GM19043 (cell line): ENCODE data around the gene LURAP1L.

ENCODE experiments used
- ATAC-seq: cut with Tn5 transposase; IDR thresholded peaks from one replicate; pipeline ENCODE4 v1.9.1; 2021; ENCODE audit warnings: low read depth; ENCODE audit not compliant: unreplicated experiment

Gene LURAP1L

DNA sequence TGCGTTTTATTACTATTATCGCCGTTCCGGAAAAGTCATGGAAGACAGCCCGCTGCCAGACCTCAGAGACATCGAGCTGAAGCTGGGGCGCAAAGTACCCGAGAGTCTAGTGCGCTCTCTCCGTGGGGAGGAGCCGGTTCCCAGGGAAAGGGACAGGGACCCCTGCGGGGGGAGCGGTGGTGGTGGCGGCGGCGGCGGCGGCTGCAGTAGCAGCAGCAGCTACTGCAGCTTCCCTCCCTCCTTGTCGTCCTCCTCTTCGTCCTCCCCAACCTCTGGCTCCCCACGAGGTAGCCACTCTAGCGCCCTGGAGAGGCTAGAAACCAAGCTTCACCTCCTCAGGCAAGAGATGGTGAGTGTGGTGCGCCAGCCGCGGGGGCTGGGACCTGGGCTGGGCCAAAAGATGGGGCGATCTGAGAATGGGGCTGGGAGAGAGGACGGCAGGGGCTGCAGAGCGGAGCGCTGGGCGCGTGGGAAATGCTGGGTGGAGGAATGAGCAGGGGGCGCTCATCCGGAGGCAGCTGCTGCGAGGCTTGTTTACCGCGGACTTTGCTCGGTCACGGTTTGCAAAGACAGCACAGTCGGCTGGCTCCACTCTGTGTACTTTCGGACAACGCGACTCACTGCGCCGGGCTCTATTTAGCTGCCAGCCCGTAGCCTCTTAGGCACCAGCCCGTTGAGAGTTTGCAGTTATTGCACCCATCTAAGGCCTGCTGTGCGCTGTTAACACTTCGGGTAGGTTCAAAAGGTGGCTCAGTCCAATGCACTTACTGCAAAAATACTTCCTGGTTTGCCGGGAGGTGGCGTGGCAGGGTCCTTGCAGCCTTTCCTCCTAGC, 1.1 kb downstream of the LURAP1L start:
- ATAC-seq, result peak; percentile 82

- ATAC-seq, result no peak
These were observed 1.8 kb downstream of the LURAP1L start for GRCh38 chr9:12776513-12777055.

- no peak for ATAC-seq
These were observed 2.6 kb downstream of the LURAP1L start for GRCh38 chr9:12777121-12778022.

- ATAC-seq, result no peak
These were observed 3.6 kb downstream of the LURAP1L start for GRCh38 chr9:12778389-12778788.

GRCh38 chr9:12781226-12781733, 6.5 kb downstream of the LURAP1L start:
- ATAC-seq, result no peak

- no peak for ATAC-seq
These were observed 9.1 kb downstream of the LURAP1L start for GRCh38 chr9:12783767-12784460.

DNA sequence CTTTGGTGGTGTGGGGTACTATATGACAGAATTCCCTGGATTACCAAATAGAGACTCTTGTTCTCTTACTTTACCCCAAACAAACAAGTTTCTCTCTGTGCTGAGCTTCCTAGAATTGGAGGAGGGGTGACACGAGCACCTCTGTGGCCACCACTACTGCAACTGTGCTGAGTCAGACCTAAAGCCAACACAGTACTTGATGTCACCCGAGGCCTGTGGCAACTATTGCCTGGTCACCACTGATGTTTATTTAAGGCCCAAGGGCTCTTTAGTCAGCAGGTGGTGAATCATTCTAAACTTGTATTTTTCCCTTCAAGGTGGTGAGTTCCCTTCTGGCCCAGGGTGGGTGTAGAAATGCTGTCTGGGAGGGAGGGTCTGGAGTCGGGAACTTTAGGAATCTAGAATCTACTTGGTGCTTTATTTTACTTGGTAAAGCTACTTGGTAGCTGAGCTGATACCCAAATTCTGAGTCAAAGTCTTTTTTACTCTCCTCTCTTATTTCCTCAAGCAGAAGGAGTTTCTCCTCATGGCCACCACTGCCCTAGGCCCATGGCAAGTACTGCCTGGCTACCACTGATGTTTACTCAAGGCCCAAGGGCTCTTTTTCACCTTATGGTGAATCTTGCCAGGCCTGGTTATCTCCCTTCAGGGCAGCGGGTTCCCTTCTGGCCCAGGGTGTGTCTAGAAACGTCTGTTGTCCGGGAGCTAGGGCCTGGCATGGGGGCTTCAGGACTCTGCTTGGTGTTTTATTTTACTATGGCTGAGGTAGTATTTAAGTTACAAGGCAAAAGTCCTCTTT, 9.8 kb downstream of the LURAP1L start:
- ATAC-seq, result no peak

DNA sequence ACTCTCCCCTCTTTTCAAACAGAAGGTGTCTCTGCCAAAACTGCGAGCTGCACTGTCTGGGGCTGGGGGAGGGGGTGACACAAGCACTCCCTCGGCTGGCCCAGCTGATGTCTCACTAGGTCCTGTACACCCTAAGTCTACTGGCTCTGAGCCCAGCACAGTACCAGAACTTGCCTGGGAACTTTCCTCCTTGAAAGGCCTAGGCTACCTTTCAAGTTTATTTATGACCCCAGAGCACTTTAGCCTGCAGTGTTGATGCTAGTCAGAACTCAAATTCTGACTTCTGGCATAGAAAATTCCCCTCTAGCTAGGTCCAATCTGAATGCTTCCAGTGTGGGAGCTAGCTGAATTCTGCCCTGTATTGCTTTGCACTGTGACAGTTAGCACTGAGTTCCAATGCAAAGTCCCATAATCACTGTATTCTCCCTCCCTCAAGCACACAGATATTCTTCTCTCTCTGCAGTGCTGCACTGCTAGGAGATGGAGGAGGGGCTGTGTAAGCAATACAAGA, 10.5 kb downstream of the LURAP1L start:
- no peak for ATAC-seq

DNA sequence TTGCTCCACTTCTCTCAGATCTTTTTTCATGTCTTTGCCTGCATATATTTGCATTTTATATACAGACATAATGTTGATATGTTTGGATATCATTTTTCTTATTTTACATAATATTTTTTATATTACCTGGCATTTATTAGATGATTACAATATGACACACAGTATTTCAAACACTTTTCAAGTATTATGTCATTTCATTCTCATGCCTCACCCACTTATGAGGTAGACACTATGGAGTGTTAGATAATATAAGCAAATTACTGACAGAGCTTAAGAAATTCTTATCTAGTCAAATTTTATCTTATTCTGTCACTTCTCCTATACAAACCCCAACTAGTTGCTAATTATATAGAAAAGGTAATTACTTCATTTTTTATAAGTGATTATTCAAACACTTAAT, 11.1 kb downstream of the LURAP1L start:
- ATAC-seq, result no peak

DNA sequence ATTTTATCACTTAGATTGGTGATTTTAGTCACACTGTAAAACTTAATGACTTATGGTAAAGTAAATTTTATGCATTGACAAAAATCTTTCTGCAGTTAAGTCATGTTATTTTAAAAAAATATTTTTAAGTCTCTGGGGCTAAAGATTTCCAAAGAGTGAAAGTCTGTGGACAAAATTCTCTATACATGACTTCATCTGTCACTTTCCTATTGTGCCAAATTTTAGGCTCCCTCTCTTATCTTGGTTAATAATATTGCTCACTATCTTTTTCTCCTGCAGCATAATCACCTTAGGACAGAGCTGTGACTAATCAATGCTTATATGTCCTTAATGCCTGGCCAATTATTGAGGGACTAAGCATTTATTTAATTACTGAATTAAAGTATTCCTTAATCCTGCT, 15.2 kb downstream of the LURAP1L start:
- ATAC-seq, result no peak

- no peak for ATAC-seq
These were observed 16.1 kb downstream of the LURAP1L start for GRCh38 chr9:12790883-12791282.

DNA sequence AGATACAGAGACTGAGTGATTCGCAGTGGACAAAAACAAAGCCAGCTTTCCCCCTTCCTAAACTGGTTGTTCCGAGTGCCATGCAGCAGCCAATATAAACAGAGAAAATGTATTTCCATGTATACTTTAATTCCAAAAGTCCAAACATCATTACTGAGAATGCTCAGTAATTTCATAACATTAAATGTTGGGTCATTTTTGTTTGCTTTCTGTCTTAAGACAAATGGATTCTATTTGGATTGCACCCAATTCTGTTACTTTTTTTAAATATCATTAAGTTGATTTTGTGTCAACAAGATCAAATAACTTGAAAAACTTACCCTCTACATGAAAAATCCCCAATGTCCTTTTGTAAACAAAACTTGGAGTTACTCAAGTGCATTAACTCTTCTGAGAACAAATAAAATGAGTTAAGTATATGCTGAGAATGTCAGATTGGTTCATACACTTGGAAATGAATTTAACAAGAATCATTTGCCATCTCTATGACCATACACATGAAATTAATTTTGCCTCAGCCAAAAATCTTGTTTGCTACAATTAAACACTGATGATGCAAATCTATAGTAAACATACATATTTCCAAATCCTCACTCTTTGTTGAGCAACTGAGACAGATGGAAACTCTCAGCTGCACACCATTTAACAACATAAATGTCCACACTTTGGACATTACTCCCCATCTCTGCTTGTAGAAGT, 19.4 kb downstream of the LURAP1L start:
- ATAC-seq, result no peak

- no peak for ATAC-seq
These were observed 21.8 kb downstream of the LURAP1L start for GRCh38 chr9:12796601-12797000.

- no peak for ATAC-seq
These were observed 22.2 kb downstream of the LURAP1L start for GRCh38 chr9:12797037-12797436.

GRCh38 chr9:12798066-12798770, 23.4 kb downstream of the LURAP1L start:
- ATAC-seq, result no peak

DNA sequence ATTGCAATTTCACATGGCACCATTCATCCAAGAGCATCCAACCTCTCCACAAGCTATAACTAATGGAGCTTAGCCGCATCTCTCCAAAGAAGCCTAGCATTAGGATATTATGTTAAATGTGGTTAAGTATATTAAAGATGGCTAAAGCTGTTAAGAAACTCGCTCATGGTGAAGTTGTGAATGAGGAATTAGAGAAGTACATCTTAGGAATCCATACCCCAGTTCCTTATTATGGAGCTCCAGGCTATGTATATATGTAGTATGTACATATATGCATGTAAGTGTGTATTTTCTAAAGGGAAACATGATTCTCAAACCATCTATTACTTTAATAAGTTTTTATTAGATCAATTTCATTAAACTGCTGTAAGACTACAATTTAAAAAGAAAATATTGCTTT, 26.4 kb downstream of the LURAP1L start:
- ATAC-seq, result no peak

GRCh38 chr9:12801663-12802062, 26.8 kb downstream of the LURAP1L start:
- no peak for ATAC-seq

- no peak for ATAC-seq
These were observed 27.3 kb downstream of the LURAP1L start for GRCh38 chr9:12802093-12802492.
